Skeletal muscle cell (primary cell): ENCODE measurements around the gene FAM124A.
"Not testable (repeated sequence)": the region's sequence is repeated elsewhere in the genome, so short reads cannot be mapped to it uniquely, and the experiment has no call there.

Experiments
- DNase-seq: peaks from one replicate; pipeline ENCODE4 v3.0.0-alpha.2; 2010; ENCODE audit warnings: low read depth
- H3K4me3 ChIP-seq: 2 replicates; pipeline ENCODE4 v1.5.1; 2011; ENCODE audit warnings: low read depth, mild to moderate bottlenecking, control low read depth, low read length, moderate library complexity

The FAM124A gene

GRCh38 chr13:51260154-51260553, 38.0 kb downstream of the FAM124A start:
- H3K4me3 ChIP-seq: no peak overlapping the region
- DNase-seq: no peak

- H3K4me3 ChIP-seq: no peak overlapping the region
- no peak for DNase-seq
These were observed 39.5 kb downstream of the FAM124A start for GRCh38 chr13:51261610-51262249.

DNA sequence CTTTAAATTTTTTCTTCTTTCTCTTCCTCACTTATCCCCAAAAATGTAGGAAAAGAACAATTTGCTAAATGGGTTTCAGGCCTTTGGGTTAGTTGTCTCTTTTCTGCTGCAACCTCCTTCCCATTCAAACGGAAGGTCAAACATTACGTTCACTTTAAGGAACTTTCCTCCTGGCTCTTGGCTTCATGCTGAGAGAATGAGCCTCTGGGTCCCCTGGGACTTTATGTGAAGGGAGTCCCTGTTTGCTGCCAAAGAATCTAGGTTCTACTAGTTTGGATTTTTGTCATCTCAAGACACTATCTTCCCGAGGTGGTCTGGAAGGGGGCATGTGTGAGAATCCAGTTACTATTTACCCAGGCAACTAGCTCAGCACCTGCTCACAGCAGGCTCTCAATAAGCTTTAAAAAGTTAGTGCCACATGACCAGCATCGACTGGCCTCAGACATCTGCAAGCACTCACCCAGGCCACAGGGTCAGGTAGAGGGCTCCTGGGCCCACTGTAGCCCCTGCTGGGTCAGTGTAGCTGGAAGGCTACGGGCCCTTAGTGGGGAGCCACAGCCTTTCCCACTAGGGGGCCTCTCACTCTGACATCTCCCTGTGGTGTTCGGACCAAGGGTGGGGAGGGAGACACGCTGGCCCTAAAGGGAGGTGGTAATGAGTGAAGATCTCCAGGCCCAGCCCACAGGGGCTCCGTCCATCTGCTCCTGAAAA, 40.5 kb downstream of the FAM124A start:
- no peak overlapping the region for H3K4me3 ChIP-seq
- DNase-seq: no peak

- H3K4me3 ChIP-seq: no peak overlapping the region
- no peak for DNase-seq
These were observed 44.4 kb downstream of the FAM124A start for GRCh38 chr13:51266642-51267041.

GRCh38 chr13:51267622-51268021, 45.4 kb downstream of the FAM124A start:
- H3K4me3 ChIP-seq: no peak overlapping the region
- DNase-seq: no peak

- H3K4me3 ChIP-seq: no peak overlapping the region
- no peak for DNase-seq
These were observed 46.8 kb downstream of the FAM124A start for GRCh38 chr13:51269039-51269438.

DNA sequence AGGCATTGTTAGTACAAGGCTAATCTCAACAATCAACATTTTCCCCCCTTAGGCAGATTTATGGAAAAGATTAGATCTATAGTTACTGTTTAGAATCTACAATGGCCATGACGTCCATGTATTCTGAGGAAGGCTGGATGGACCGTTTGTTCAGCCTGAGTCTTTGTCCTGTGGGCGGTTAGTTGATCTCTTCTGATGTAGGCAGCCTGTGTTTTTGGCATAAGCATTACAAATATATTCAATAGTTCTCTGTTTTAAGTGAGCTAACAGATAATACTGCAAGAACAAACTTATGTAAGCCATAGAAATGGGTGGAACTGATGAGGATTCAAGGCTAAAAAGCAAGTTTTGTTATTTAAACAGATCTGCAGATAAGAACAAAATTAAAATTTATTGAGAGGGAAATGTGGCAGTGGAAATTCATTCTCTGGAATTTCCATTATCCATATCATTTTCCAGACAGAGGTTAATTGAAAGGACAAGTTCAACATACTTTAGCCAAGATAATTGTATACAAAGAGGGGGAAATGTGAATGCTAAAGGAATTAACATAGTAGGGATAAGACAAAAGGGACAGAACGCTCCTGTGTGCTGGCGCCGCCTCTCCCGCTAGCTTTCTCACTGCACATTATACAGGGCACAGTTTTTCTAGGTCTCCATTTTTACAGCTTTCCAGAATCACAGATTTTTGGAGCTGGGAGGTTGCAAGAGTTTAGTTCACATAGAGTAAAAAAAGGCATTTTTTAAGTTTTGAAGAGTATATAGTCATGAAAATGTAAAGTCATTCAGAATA, 48.6 kb downstream of the FAM124A start:
- H3K4me3 ChIP-seq: no peak overlapping the region
- DNase-seq: no peak

DNA sequence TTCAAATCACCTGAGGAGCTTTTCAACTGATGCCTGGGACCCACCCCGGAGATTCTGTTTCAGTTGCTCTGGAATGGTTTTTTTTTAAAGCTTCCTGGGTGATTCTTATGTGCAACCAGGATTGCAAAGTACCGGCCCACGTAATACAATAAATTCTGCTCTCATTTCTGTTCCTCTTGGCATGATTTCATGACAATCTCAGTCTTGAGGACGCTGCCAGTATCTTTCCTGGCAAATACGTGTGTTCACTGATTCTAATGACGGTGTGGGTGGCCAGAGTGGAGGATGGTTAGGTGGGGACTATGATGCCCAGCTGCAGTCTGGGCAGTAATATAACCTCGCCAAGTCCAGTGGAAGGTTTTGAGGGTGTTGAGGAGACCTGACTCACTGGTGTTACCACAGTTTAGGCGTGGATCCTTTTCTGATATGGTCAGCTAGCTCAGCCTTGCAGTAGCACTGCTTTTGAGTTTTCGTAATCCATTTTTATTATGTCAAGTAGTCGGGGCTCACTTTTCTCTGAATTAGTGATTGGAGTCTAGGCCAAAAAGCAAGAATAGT, 49.4 kb downstream of the FAM124A start:
- no peak overlapping the region for H3K4me3 ChIP-seq
- DNase-seq: no peak

DNA sequence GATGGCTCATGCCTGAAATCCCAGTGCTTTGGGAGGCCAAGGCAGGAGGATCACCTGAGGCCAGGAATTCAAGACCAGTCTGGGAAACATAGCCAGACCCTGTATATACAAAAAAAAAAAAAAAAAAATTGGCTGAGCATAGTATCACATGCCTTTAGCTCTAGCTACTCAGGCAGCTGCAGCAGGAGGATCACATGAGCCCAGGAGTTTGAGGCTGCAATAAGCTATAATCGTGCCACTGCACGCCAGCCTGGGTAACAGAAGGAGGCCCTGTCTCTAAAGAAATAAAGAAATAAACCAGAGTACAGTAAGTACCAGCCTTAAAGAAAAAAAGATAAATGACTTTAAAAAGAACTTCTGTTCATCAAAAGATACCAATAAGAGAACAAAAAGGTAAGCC, 52.9 kb downstream of the FAM124A start:
- H3K4me3 ChIP-seq: no peak overlapping the region
- DNase-seq: no peak

GRCh38 chr13:51276636-51277035, 54.4 kb downstream of the FAM124A start:
- no peak overlapping the region for H3K4me3 ChIP-seq
- no peak for DNase-seq

- DNase-seq: no peak
- H3K4me3 ChIP-seq: no peak overlapping the region
These were observed 55.7 kb downstream of the FAM124A start for GRCh38 chr13:51277928-51278327.

- no peak overlapping the region for H3K4me3 ChIP-seq
- DNase-seq: no peak
These were observed 56.4 kb downstream of the FAM124A start for GRCh38 chr13:51278426-51279130.

GRCh38 chr13:51280379-51280940, 58.3 kb downstream of the FAM124A start:
- no peak for DNase-seq

DNA sequence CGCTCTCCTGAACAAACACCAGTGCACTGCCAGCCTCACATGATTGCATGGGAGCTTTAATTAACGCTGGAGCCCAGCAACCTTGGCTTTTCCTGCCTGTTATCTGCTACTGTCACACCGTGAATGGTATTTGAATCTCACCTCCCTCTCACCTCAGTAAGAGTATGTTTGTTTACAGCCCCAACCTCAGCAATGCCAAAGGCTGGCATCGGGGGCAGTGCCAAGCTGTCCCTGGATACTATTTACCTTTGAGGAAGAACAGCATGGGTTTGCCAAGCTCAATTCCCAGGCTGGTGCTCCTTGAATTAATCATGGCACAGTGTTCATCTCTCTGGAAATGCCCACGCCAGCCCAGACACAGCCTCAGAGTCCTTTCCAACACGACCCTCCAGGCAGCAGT, 60.1 kb downstream of the FAM124A start:
- DNase-seq: no peak
- no peak overlapping the region for H3K4me3 ChIP-seq

More at GRCh38 chr13:51280379-51280940, 58.3 kb downstream of the FAM124A start:
- H3K4me3 ChIP-seq: no peak overlapping the region

DNA sequence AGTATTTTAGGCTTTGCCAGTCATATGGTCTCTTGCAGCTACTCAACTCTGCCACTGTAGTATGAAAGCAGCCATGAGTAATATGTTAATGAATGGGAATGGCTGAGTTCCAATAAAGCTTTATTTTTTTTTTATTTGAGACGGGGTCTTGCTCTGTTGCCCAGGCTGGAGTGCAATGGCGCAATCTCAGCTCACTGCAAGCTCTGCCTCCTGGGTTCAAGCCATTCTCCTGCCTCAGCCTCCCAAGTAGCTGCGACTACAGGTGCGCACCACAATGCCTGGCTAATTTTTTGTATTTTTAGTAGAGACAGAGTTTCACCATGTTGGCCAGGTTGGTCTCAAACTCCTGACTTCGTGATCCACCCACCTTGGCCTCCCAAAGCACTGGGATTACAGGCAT, 60.7 kb downstream of the FAM124A start:
- DNase-seq: not testable (repeated sequence)

DNA sequence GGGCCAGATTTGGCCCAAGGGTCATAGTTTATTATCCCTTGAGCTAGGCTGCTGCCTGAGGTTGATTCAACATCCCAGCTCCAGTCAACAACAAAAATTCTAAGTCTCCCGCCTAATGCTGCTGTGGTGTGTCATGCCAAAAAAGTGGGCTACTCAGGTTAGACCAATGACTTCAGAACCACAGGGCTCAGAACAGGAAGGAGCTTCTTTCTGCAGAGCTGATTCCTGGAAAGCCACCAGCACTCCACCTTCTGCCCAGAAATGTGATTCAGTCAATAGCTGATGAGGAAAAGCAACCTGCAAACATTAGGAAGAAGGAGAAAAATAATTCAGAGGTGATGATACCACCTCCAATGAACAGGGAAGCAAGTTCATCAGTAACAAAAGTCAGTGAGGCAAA, 61.2 kb downstream of the FAM124A start:
- DNase-seq: no peak
- no peak overlapping the region for H3K4me3 ChIP-seq

More for the DNA sequence above, 60.7 kb downstream of the FAM124A start:
- not testable (repeated sequence) for H3K4me3 ChIP-seq

GRCh38 chr13:51284339-51284738, 62.1 kb downstream of the FAM124A start:
- DNase-seq: no peak
- H3K4me3 ChIP-seq: no peak overlapping the region

- no peak overlapping the region for H3K4me3 ChIP-seq
- no peak for DNase-seq
These were observed 64.2 kb downstream of the FAM124A start for GRCh38 chr13:51286135-51287002.
